Measurements from ENCODE around the gene AGXT. TPM values are rescaled to one million over a fixed set of nuclear protein-coding genes. Genes with fewer than 3 reads are reported as not detected.
A peak's percentile ranks its signal among the peaks of the same experiment; 100 is the strongest.

The AGXT gene
- total and polyA plus RNA-seq, 10 donors, result 0.61 to 4.5 (median 1.6) TPM; not detected in 1

- H3K27me3 ChIP-seq (replicated peaks in 1 of 7), result peaks cover 0 to 47% (median 11%) of the 10 kb centered on the region in 7 donors
- no peaks in the 10 kb centered on the region for H3K36me3 ChIP-seq
- intact Hi-C loops (cut with DNase I; ENCODE audit: low total_unique reads), result no loop called here
- peaks cover 22 to 55% (median 45%) of the 10 kb centered on the region in 6 donors for H3K4me1 ChIP-seq
- no peak for DNase-seq
- peak in 2 of 3 donors; percentile 5 to 37 for TF ChIP-seq POLR2AphosphoS5 (IDR thresholded peaks at IDR 0.05)
- TF ChIP-seq, protein P1, sequence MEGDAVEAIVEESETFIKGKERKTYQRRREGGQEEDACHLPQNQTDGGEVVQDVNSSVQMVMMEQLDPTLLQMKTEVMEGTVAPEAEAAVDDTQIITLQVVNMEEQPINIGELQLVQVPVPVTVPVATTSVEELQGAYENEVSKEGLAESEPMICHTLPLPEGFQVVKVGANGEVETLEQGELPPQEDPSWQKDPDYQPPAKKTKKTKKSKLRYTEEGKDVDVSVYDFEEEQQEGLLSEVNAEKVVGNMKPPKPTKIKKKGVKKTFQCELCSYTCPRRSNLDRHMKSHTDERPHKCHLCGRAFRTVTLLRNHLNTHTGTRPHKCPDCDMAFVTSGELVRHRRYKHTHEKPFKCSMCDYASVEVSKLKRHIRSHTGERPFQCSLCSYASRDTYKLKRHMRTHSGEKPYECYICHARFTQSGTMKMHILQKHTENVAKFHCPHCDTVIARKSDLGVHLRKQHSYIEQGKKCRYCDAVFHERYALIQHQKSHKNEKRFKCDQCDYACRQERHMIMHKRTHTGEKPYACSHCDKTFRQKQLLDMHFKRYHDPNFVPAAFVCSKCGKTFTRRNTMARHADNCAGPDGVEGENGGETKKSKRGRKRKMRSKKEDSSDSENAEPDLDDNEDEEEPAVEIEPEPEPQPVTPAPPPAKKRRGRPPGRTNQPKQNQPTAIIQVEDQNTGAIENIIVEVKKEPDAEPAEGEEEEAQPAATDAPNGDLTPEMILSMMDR (IDR thresholded peaks at IDR 0.05 in 8 of 11, conservative IDR thresholded peaks at IDR 0.05 in 3 of 11), result no peak
- H3K4me3 ChIP-seq, result no peak overlapping the region
- WGBS, 5 donors, result 68 to 94% (median 78%) methylated on average over 4 to 10 of the region's 10 CpGs
- H3K9me3 ChIP-seq, result no peaks in the 10 kb centered on the region
- H3K27ac ChIP-seq, result peak overlapping the region in 6 of 8 donors; percentile 36 to 83 (median 66)
Measured at GRCh38 chr2:240917684-240918257, 49.1 kb downstream of the AGXT start.

DNA sequence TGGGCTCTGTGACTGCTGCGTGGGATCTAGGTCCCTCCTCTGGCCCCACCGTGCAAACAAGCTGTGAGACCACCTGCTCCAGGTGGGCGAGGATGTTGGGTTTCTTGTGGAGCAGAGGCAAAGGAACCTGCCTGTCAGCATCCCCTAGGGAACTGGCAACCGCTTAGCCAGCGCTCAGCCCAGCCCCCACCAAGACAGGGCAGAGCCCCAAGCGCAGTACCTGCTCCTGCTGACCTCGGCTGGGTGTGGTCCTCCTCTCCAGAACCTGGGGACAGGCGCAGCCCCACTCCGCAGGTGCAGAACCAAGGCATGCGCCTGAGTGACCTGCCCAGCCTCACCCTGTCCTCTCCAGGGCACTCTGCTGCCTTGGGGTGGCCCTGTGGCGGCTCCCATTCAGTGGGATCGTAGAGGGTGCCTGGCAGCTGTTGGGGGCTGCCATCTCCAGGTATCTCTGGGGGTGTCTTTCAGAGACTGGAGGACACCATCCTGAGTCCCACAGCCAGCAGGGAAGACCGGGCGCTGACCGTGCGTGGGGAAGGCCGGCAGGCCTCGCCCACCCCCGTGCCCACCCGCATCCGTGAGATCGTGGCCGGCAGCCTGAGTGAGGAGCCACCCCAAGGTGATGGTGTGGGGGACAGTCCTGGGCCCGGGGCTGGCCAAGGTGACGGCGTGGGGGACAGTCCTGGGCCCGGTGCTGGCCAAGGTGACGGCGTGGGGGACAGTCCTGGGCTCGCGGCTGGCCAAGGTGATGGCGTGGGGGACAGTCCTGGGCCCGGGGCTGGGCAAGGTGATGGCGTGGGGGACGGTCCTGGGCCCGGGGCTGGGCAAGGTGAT, 49.9 kb downstream of the AGXT start:
- DNase-seq, result peak; percentile 75
- no peak for TF ChIP-seq POLR2AphosphoS5 (IDR thresholded peaks at IDR 0.05)
- TF ChIP-seq, protein P1 (IDR thresholded peaks at IDR 0.05 in 8 of 11, conservative IDR thresholded peaks at IDR 0.05 in 3 of 11), result no peak
- no peak for TF ChIP-seq POLR2A (IDR thresholded peaks at IDR 0.05)
- Histone ChIP-seq H3K4me1 (peaks cover 22 to 48% (median 39%) of the 10 kb centered on the region in 6 donors), H3K27ac (peak overlapping the region in 4 of 8 donors; percentile 64 to 83 (median 68)), H3K36me3 (no peaks in the 10 kb centered on the region), H3K27me3 (replicated peaks in 1 of 7) (peaks cover 0 to 40% (median 11%) of the 10 kb centered on the region in 7 donors), H3K9me3 (no peaks in the 10 kb centered on the region), H3K4me3 (no peak overlapping the region)
- 86 to 95% (median 91%) methylated on average over 27 to 36 of the region's 36 CpGs for WGBS, 5 donors
- intact Hi-C loops (cut with DNase I; ENCODE audit: low total_unique reads), result no loop called here

GRCh38 chr2:240919161-240919781, 50.6 kb downstream of the AGXT start:
- Histone ChIP-seq H3K27me3 (replicated peaks in 1 of 7) (peaks cover 0 to 32% (median 11%) of the 10 kb centered on the region in 7 donors), H3K9me3 (no peaks in the 10 kb centered on the region), H3K4me3 (no peak overlapping the region), H3K27ac (no peak overlapping the region), H3K4me1 (peaks cover 18 to 40% (median 32%) of the 10 kb centered on the region in 6 donors), H3K36me3 (no peaks in the 10 kb centered on the region)
- TF ChIP-seq POLR2AphosphoS5 (IDR thresholded peaks at IDR 0.05) (no peak), POLR2A (IDR thresholded peaks at IDR 0.05) (no peak)
- DNase-seq, result peak; percentile 65
- intact Hi-C loops (cut with DNase I; ENCODE audit: low total_unique reads), result no loop called here
- WGBS, 5 donors, result 81 to 93% (median 89%) methylated on average over 12 to 19 of the region's 19 CpGs

GRCh38 chr2:240919786-240920782, 51.5 kb downstream of the AGXT start:
- 87 to 94% (median 92%) methylated on average over 20 to 31 of the region's 31 CpGs for WGBS, 5 donors
- H3K4me3 ChIP-seq, result no peak overlapping the region
- peak; percentile 75 for DNase-seq
- TF ChIP-seq POLR2AphosphoS5 (IDR thresholded peaks at IDR 0.05), result no peak
- TF ChIP-seq, protein P1 (IDR thresholded peaks at IDR 0.05 in 8 of 11, conservative IDR thresholded peaks at IDR 0.05 in 3 of 11), result no peak
- no peak for TF ChIP-seq POLR2A (IDR thresholded peaks at IDR 0.05)
- peaks cover 13 to 32% (median 24%) of the 10 kb centered on the region in 6 donors for H3K4me1 ChIP-seq
- no peak overlapping the region for H3K27ac ChIP-seq
- intact Hi-C loops (cut with DNase I; ENCODE audit: low total_unique reads), result no loop called here
- H3K27me3 ChIP-seq (replicated peaks in 1 of 7), result peaks cover 0 to 24% (median 10%) of the 10 kb centered on the region in 7 donors
- H3K9me3 ChIP-seq, result no peaks in the 10 kb centered on the region
- no peaks in the 10 kb centered on the region for H3K36me3 ChIP-seq
